ENCODE results near the gene RNF144A. TPM values are rescaled to one million over a fixed set of nuclear protein-coding genes. Genes with fewer than 3 reads are reported as not detected.
A peak's percentile ranks its signal among the peaks of the same experiment; 100 is the strongest.

Gene RNF144A
- total RNA-seq, 2 experiments from 2014 or later = 21.4 to 22.7 TPM

GRCh38 chr2:6909431-6910385 lies 7.5 kb upstream of the RNF144A start:
- Mint-ChIP-seq H3K4me1 (ENCODE audit: low read depth) (peaks cover 84% of the 10 kb centered on the region), H3K27ac (peak overlapping the region; percentile 66), H3K27me3 (no peaks in the 10 kb centered on the region), H3K4me3 (peak overlapping the region; percentile 23), H3K36me3 (peaks cover 33% of the 10 kb centered on the region), H3K9me3 (no peaks in the 10 kb centered on the region)
- CTCF ChIA-PET = interaction anchor here (1.0 to 6.0 kb wide), 4 partner anchors 8 to 44 kb away, joined by 3 to 46 read pairs (median 10); partner anchors contain the start of genes CMPK2 and RNF144A
- DNase-seq = peak; percentile 48
- intact Hi-C loops (cut with micrococcal nuclease) = loop anchor here (1.0 to 10.0 kb wide), 6 partner anchors 8 to 1765 kb away; partner anchors contain the start of gene RNF144A
- POLR2A ChIA-PET = interaction anchor here (1.1 to 1.5 kb wide), 2 partner anchors 32 to 37 kb away, joined by 3 read pairs; partner anchors contain the start of gene RSAD2

DNA sequence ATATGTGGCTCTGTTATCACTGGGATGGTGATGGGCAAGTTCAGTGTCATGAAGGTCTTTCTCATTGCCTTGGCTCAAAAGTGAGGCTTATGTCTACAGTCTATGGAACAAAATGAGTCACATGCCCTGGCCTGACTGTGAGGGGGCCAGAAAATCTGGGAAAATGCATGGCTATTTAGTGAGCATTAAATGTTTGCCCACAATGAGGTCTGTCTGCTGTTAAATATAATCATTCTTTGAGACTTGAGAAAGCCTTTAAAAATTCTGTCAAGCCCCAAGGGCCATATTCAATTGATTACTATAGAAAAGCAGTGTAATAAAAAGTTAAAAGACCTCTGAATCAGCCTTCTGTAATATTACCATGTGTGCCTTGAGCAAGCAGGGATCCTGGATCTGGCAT lies 5.5 kb upstream of the RNF144A start:
- ChIA-PET CTCF (interaction anchor here (1.1 to 3.1 kb wide), 4 partner anchors 14 to 140 kb away, joined by 3 to 18 read pairs (median 4); no protein-coding TSS in a partner anchor), POLR2A (no interaction called here)
- no peak for DNase-seq
- Mint-ChIP-seq H3K4me3 (peak overlapping the region; percentile 31), H3K27ac (peak overlapping the region; percentile 60), H3K4me1 (ENCODE audit: low read depth) (peaks cover 89% of the 10 kb centered on the region), H3K36me3 (peaks cover 30% of the 10 kb centered on the region), H3K27me3 (no peaks in the 10 kb centered on the region), H3K9me3 (no peaks in the 10 kb centered on the region)
- intact Hi-C loops (cut with micrococcal nuclease) = loop anchor here (2.0 to 10.0 kb wide), 5 partner anchors 15 to 1763 kb away; no protein-coding TSS in a partner anchor

DNA sequence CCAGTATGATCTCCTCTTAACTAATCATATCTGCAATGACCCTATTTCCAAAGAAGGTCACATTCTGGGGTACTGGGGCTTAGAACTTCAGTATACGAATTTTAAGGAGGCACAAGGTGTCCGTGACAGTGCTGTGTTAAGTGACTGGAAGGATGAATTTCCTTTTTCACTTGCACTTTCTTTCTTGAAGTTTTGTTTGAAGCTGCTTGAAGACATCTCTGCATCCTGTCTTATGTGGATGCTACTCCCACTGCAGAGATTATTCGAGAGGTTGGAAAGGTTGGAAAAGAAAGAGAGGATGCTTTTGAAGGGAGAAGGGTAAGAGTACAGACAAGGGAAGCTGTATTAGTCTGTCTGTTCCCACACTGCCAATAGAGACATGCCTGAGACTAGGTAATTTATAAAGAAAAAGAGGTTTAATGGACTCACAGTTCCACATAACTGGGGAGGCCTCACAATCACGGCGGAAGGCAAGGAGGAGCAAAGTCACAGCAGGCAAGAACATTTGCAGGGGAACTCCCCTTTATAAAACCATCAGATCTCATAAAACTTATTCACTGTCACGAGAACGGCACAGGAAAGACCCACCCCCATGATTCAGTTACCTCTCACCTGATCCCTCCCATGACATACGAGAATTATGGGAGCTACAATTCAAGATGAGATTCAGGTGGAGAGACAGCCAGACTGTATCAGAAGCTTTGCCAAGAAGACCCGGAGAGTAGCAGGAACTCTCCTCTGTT lies 3.6 kb upstream of the RNF144A start:
- intact Hi-C loops (cut with micrococcal nuclease) = loop anchor here (1.0 to 10.0 kb wide), 7 partner anchors 17 to 1761 kb away; no protein-coding TSS in a partner anchor
- H3K36me3 Mint-ChIP-seq = peaks cover 17% of the 10 kb centered on the region

GRCh38 chr2:6914828-6915227 lies 2.4 kb upstream of the RNF144A start:
- intact Hi-C loops (cut with micrococcal nuclease) = loop anchor here (5.0 to 10.0 kb wide), 6 partner anchors 88 to 1760 kb away; no protein-coding TSS in a partner anchor
- peak overlapping the region; percentile 9 for H3K4me3 Mint-ChIP-seq
- no peaks in the 10 kb centered on the region for H3K27me3 Mint-ChIP-seq
- H3K36me3 Mint-ChIP-seq = peaks cover 18% of the 10 kb centered on the region
- DNase-seq = peak; percentile 55
- peaks cover 67% of the 10 kb centered on the region for H3K4me1 Mint-ChIP-seq (ENCODE audit: low read depth)
- H3K9me3 Mint-ChIP-seq = no peaks in the 10 kb centered on the region
- POLR2A ChIA-PET = no interaction called here
- CTCF ChIA-PET = interaction anchor here (1.2 to 2.8 kb wide), 3 partner anchors 18 to 129 kb away, joined by 4 to 26 read pairs (median 10); no protein-coding TSS in a partner anchor
- peak overlapping the region; percentile 77 for H3K27ac Mint-ChIP-seq

More for the DNA sequence above, 3.6 kb upstream of the RNF144A start:
- peak; percentile 76 for DNase-seq
- ChIA-PET CTCF (interaction anchor here (1.5 to 2.0 kb wide), 2 partner anchors 16 to 130 kb away, joined by 5 to 10 read pairs; no protein-coding TSS in a partner anchor), POLR2A (interaction anchor here (0.6 kb wide), 1 partner anchor 103 kb away, joined by 4 read pairs; no protein-coding TSS in a partner anchor)
- peak overlapping the region; percentile 69 for H3K4me3 Mint-ChIP-seq
- H3K4me1 Mint-ChIP-seq (ENCODE audit: low read depth) = peaks cover 70% of the 10 kb centered on the region
- peak overlapping the region; percentile 92 for H3K27ac Mint-ChIP-seq
- no peaks in the 10 kb centered on the region for H3K27me3 Mint-ChIP-seq
- no peaks in the 10 kb centered on the region for H3K9me3 Mint-ChIP-seq

GRCh38 chr2:6915399-6915798 lies 1.8 kb upstream of the RNF144A start:
- H3K4me1 Mint-ChIP-seq (ENCODE audit: low read depth) = peaks cover 68% of the 10 kb centered on the region
- peaks cover 18% of the 10 kb centered on the region for H3K36me3 Mint-ChIP-seq
- H3K9me3 Mint-ChIP-seq = no peaks in the 10 kb centered on the region
- no peaks in the 10 kb centered on the region for H3K27me3 Mint-ChIP-seq
- no peak overlapping the region for H3K4me3 Mint-ChIP-seq
- intact Hi-C loops (cut with micrococcal nuclease) = loop anchor here (5.0 to 10.0 kb wide), 6 partner anchors 88 to 1759 kb away; no protein-coding TSS in a partner anchor
- ChIA-PET POLR2A (no interaction called here), CTCF (interaction anchor here (1.2 to 4.5 kb wide), 7 partner anchors 8 to 125 kb away, joined by 4 to 46 read pairs (median 7); partner anchors contain the start of gene CMPK2)
- no peak overlapping the region for H3K27ac Mint-ChIP-seq
- DNase-seq = no peak

DNA sequence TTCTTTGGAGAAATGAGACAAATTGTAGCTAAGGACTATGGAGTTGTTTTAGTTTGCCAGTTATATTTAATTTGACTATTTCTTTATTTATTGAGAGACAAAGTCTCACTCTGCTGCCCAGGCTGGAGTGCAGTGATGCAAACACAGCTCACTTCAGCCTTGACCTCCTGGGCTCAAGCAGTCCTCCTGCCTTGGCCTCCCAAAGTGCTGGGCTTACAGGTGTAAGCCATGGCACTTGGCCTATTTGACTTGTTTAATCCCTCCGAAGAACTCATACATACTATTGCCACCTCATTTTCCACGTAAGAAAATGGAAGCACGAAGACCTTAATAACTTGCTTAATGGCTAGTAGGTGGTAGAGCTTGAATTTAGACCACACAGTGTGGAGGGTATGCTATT lies 988 bp upstream of the RNF144A start:
- H3K36me3 Mint-ChIP-seq = peaks cover 13% of the 10 kb centered on the region
- ChIA-PET CTCF (interaction anchor here (0.9 to 4.5 kb wide), 15 partner anchors 9 to 128 kb away, joined by 3 to 46 read pairs (median 6); partner anchors contain the start of genes CMPK2 and RSAD2), POLR2A (interaction anchor here (0.6 kb wide), 1 partner anchor 10 kb away, joined by 3 read pairs; no protein-coding TSS in a partner anchor)
- DNase-seq = no peak
- intact Hi-C loops (cut with micrococcal nuclease) = loop anchor here (5.0 to 10.0 kb wide), 6 partner anchors 89 to 1759 kb away; no protein-coding TSS in a partner anchor
- H3K9me3 Mint-ChIP-seq = no peaks in the 10 kb centered on the region
- no peak overlapping the region for H3K4me3 Mint-ChIP-seq
- peaks cover 64% of the 10 kb centered on the region for H3K4me1 Mint-ChIP-seq (ENCODE audit: low read depth)
- H3K27ac Mint-ChIP-seq = no peak overlapping the region
- no peaks in the 10 kb centered on the region for H3K27me3 Mint-ChIP-seq

- intact Hi-C loops (cut with micrococcal nuclease) = loop anchor here (1.0 to 10.0 kb wide), 7 partner anchors 7 to 1758 kb away; no protein-coding TSS in a partner anchor
- H3K27ac Mint-ChIP-seq = peak overlapping the region; percentile 67
Observed at GRCh38 chr2:6916736-6917070, 509 bp upstream of the RNF144A start.

GRCh38 chr2:6917761-6918421 lies 679 bp downstream of the RNF144A start:
- intact Hi-C loops (cut with micrococcal nuclease) = loop anchor here (1.0 to 10.0 kb wide), 8 partner anchors 9 to 1757 kb away; no protein-coding TSS in a partner anchor
- DNase-seq = peak; percentile 24
- H3K27ac Mint-ChIP-seq = no peak overlapping the region
- ChIA-PET POLR2A (interaction anchor here (0.6 to 2.1 kb wide), 3 partner anchors 11 to 24 kb away, joined by 3 to 6 read pairs (median 6); no protein-coding TSS in a partner anchor), CTCF (interaction anchor here (0.6 to 4.5 kb wide), 7 partner anchors 11 to 126 kb away, joined by 3 to 46 read pairs (median 5); partner anchors contain the start of genes CMPK2 and RSAD2)
- H3K27me3 Mint-ChIP-seq = no peaks in the 10 kb centered on the region
- H3K36me3 Mint-ChIP-seq = peaks cover 8% of the 10 kb centered on the region
- H3K4me3 Mint-ChIP-seq = peak overlapping the region; percentile 69
- peaks cover 60% of the 10 kb centered on the region for H3K4me1 Mint-ChIP-seq (ENCODE audit: low read depth)
- H3K9me3 Mint-ChIP-seq = no peaks in the 10 kb centered on the region

More at GRCh38 chr2:6916736-6917070, 509 bp upstream of the RNF144A start:
- Mint-ChIP-seq H3K4me1 (ENCODE audit: low read depth) (peaks cover 64% of the 10 kb centered on the region), H3K36me3 (peaks cover 13% of the 10 kb centered on the region), H3K9me3 (no peaks in the 10 kb centered on the region), H3K27me3 (no peaks in the 10 kb centered on the region), H3K4me3 (peak overlapping the region; percentile 62)
- ChIA-PET CTCF (interaction anchor here (0.7 to 4.5 kb wide), 17 partner anchors 10 to 128 kb away, joined by 3 to 46 read pairs (median 5); partner anchors contain the start of genes CMPK2 and RSAD2), POLR2A (interaction anchor here (0.6 to 0.9 kb wide), 2 partner anchors 9 to 11 kb away, joined by 3 read pairs; no protein-coding TSS in a partner anchor)
- no peak for DNase-seq

DNA sequence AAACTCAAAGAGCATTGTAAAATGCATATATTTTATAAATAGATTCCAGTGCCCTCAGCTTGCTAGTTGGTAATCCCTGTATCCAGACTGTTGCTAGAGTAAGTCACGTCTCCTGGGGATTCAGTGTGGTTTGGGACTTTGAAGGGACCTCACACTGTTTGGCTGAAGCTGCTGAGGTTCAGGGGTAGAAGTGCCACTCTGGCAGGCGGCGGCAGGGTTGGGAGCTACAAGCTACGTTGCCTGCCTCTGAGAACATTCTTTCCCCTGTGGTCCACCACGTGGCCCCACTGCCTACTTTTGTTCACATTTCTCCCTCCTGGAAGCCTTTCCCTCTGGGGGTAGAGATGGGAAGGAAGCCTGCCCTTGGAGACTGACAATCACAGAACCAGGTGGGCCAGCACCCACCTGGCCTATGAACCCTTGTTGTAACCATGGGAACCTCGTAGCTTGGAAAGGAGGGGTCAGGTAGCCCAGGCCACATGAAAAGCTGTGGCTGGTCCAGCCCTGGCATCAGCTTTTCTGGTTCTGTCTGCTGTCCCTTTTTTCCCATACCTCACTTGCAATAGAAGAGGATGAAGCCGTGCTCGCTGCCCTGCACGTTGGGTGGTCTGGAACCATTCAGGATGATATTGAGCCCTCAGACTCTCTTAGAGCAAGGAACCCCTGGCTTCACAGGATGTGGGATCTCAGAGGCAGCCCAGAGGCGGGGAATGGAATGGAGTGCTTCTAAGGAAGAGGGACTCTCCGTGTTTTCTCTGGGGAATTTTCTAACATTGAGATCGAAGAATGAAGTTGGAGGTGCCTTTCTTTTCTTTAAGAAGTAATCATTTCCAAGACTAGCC lies 2.9 kb downstream of the RNF144A start:
- H3K4me3 Mint-ChIP-seq = no peak overlapping the region
- no peaks in the 10 kb centered on the region for H3K9me3 Mint-ChIP-seq
- DNase-seq = no peak
- peaks cover 60% of the 10 kb centered on the region for H3K4me1 Mint-ChIP-seq (ENCODE audit: low read depth)
- intact Hi-C loops (cut with micrococcal nuclease) = loop anchor here (5.0 to 10.0 kb wide), 6 partner anchors 92 to 1755 kb away; no protein-coding TSS in a partner anchor
- H3K36me3 Mint-ChIP-seq = peaks cover 9% of the 10 kb centered on the region
- no peaks in the 10 kb centered on the region for H3K27me3 Mint-ChIP-seq
- CTCF ChIA-PET = interaction anchor here (1.2 to 3.7 kb wide), 4 partner anchors 9 to 124 kb away, joined by 3 to 15 read pairs (median 7); no protein-coding TSS in a partner anchor
- no peak overlapping the region for H3K27ac Mint-ChIP-seq
- POLR2A ChIA-PET = interaction anchor here (0.6 kb wide), 1 partner anchor 12 kb away, joined by 3 read pairs; no protein-coding TSS in a partner anchor

- ChIA-PET CTCF (interaction anchor here (1.2 kb wide), 1 partner anchor 13 kb away, joined by 3 read pairs; no protein-coding TSS in a partner anchor), POLR2A (interaction anchor here (0.6 kb wide), 1 partner anchor 12 kb away, joined by 3 read pairs; no protein-coding TSS in a partner anchor)
- Mint-ChIP-seq H3K36me3 (peaks cover 9% of the 10 kb centered on the region), H3K4me3 (no peak overlapping the region), H3K4me1 (ENCODE audit: low read depth) (peaks cover 58% of the 10 kb centered on the region), H3K27ac (no peak overlapping the region), H3K27me3 (no peaks in the 10 kb centered on the region), H3K9me3 (no peaks in the 10 kb centered on the region)
- no peak for DNase-seq
- intact Hi-C loops (cut with micrococcal nuclease) = no loop called here
Observed at GRCh38 chr2:6920743-6921064, 3.5 kb downstream of the RNF144A start.

Data from activated CD4-positive, alpha-beta memory T cell treated with anti-CD3 and anti-CD28 coated beads for 36 hours (primary cell).